ENCODE data around the gene TAPBP. TPM values are rescaled to one million over a fixed set of nuclear protein-coding genes. Genes with fewer than 3 reads are reported as not detected.

The TAPBP gene
- total and polyA plus RNA-seq, 9 of the 15 experiments (the other 6 are each of a cell fraction or from before 2014, with no cell fraction given) = 5.6 to 74.0 (median 22.3) TPM

- TF ChIP-seq GMEB1 (CRISPR knock-in tag; IDR thresholded peaks at IDR 0.05) = no peak; the same call in 1 of the 2 replicates
- peak; percentile 79 to 98 for TF ChIP-seq AFF1 (IDR thresholded peaks at IDR 0.05; ENCODE audit: low read depth in 1 of 2, partially characterized antibody in 2 of 2)
- TF ChIP-seq RBM22 (IDR thresholded peaks at IDR 0.05; ENCODE audit: low read depth, low read length, poor library complexity, severe bottlenecking) = no peak
- no peak for TF ChIP-seq THRA (IDR thresholded peaks at IDR 0.05)
- TF ChIP-seq, protein P1, sequence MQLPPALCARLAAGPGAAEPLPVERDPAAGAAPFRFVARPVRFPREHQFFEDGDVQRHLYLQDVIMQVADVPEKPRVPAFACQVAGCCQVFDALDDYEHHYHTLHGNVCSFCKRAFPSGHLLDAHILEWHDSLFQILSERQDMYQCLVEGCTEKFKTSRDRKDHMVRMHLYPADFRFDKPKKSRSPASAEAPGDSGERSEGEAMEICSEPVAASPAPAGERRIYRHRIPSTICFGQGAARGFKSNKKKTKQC (CRISPR knock-in tag; IDR thresholded peaks at IDR 0.05) = no peak
- TF ChIP-seq NR2C1 (IDR thresholded peaks at IDR 0.05) = peak; percentile 100
- peak; percentile 100 for TF ChIP-seq NR2C1 (tag; IDR thresholded peaks at IDR 0.05)
- TF ChIP-seq STAT5A (IDR thresholded peaks at IDR 0.05; ENCODE audit: borderline replicate concordance, low read length) = no peak
- TF ChIP-seq BRCA1 (IDR thresholded peaks at IDR 0.05) = no peak
- TF ChIP-seq BRCA1 (CRISPR knock-in tag; IDR thresholded peaks at IDR 0.05) = no peak
- no peak for TF ChIP-seq SNIP1 (IDR thresholded peaks at IDR 0.05; ENCODE audit: low read depth)
- TF ChIP-seq, protein P2, sequence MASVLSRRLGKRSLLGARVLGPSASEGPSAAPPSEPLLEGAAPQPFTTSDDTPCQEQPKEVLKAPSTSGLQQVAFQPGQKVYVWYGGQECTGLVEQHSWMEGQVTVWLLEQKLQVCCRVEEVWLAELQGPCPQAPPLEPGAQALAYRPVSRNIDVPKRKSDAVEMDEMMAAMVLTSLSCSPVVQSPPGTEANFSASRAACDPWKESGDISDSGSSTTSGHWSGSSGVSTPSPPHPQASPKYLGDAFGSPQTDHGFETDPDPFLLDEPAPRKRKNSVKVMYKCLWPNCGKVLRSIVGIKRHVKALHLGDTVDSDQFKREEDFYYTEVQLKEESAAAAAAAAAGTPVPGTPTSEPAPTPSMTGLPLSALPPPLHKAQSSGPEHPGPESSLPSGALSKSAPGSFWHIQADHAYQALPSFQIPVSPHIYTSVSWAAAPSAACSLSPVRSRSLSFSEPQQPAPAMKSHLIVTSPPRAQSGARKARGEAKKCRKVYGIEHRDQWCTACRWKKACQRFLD (CRISPR knock-in tag; IDR thresholded peaks at IDR 0.05) = peak; percentile 94
- no peak for TF ChIP-seq NELFE (IDR thresholded peaks at IDR 0.05; ENCODE audit: insufficient read depth, insufficient read length)
These were observed 24.7 kb downstream of the TAPBP start, which contains the start of the genes PFDN6 and WDR46 (continued) for GRCh38 chr6:33288921-33289783.

All from K562 (cell line).